SIG-M5 treated with dmso at 0.1 percent for 504 hours (cell line): ENCODE data around the gene PRDM16.

ENCODE experiments used
- DNase-seq: peaks from one replicate; lab custom pipeline; 2025; ENCODE audit not compliant: unreplicated experiment; lab: John Stamatoyannopoulos, UW

Gene PRDM16

GRCh38 chr1:3138623-3139151, 69.7 kb downstream of the PRDM16 start:
- no peak for DNase-seq

- no peak for DNase-seq
Measured at GRCh38 chr1:3139451-3139852, 70.4 kb downstream of the PRDM16 start.

- DNase-seq, result no peak
Measured at GRCh38 chr1:3139871-3140361, 70.9 kb downstream of the PRDM16 start.

- no peak for DNase-seq
Measured at GRCh38 chr1:3140437-3140836, 71.4 kb downstream of the PRDM16 start.

- DNase-seq, result no peak
Measured at GRCh38 chr1:3141129-3141528, 72.1 kb downstream of the PRDM16 start.

GRCh38 chr1:3141836-3142235, 72.8 kb downstream of the PRDM16 start:
- no peak for DNase-seq

- DNase-seq, result no peak
Measured at GRCh38 chr1:3142236-3142635, 73.2 kb downstream of the PRDM16 start.

- no peak for DNase-seq
Measured at GRCh38 chr1:3142751-3143150, 73.7 kb downstream of the PRDM16 start.

GRCh38 chr1:3145532-3146325, 76.7 kb downstream of the PRDM16 start:
- DNase-seq, result no peak

- no peak for DNase-seq
Measured at GRCh38 chr1:3146458-3146857, 77.5 kb downstream of the PRDM16 start.

- no peak for DNase-seq
Measured at GRCh38 chr1:3146907-3147306, 77.9 kb downstream of the PRDM16 start.

GRCh38 chr1:3148171-3148570, 79.2 kb downstream of the PRDM16 start:
- DNase-seq, result no peak

GRCh38 chr1:3149277-3149676, 80.3 kb downstream of the PRDM16 start:
- no peak for DNase-seq

- no peak for DNase-seq
Measured at GRCh38 chr1:3151456-3151855, 82.5 kb downstream of the PRDM16 start.

GRCh38 chr1:3152143-3152542, 83.1 kb downstream of the PRDM16 start:
- DNase-seq, result no peak

GRCh38 chr1:3153197-3153596, 84.2 kb downstream of the PRDM16 start:
- no peak for DNase-seq

- DNase-seq, result no peak
Measured at GRCh38 chr1:3153902-3154795, 85.1 kb downstream of the PRDM16 start.

GRCh38 chr1:3155056-3155925, 86.3 kb downstream of the PRDM16 start:
- DNase-seq, result no peak

GRCh38 chr1:3155926-3156220, 86.9 kb downstream of the PRDM16 start:
- DNase-seq, result no peak

GRCh38 chr1:3156936-3157335, 87.9 kb downstream of the PRDM16 start:
- no peak for DNase-seq

- DNase-seq, result no peak
Measured at GRCh38 chr1:3158347-3158746, 89.3 kb downstream of the PRDM16 start.
